Peyer's patch (tissue), 4 donors: ENCODE data around the gene SUGCT.

Source experiments
- CTCF ChIP-seq, 6 experiments: fragments of 450-650 bp in 4 of 6; fragments of 200-600 bp in 2 of 6; sonication (generic) in 1 of 6; IDR thresholded peaks; one replicate each; pipeline ENCODE4 v1.5.1; 2017 to 2019; ENCODE audit warnings: antibody characterized with exemption in 6 of 6, mild to moderate bottlenecking in 3 of 6, moderate library complexity in 1 of 6
- POLR2A ChIP-seq, 2 donors: fragments of 450-650 bp; IDR thresholded peaks; one replicate each; pipeline ENCODE4 v1.5.1; 2017; ENCODE audit warnings: antibody characterized with exemption in 2 of 2, mild to moderate bottlenecking in 2 of 2, moderate library complexity in 2 of 2

- TF ChIP-seq CTCF (IDR thresholded peaks at IDR 0.05), result no peak
- TF ChIP-seq POLR2A (IDR thresholded peaks at IDR 0.05), result no peak
These were observed 78.5 kb downstream of the SUGCT start for GRCh38 chr7:40213291-40213690.
